Neural progenitor cell (in vitro differentiated cells): ENCODE measurements around the gene XRCC3. TPM values are rescaled to one million over a fixed set of nuclear protein-coding genes. Genes with fewer than 3 reads are reported as not detected.

Source experiments
- DNase-seq: peaks from one replicate; pipeline ENCODE4 v3.0.0-alpha.2; 2016; ENCODE audit warnings: low spot score
- H2AFZ ChIP-seq: fragments of 200-600 bp; sonication (generic); replicated peaks from 2 replicates; pipeline ENCODE4 v1.6.1; 2016; ENCODE audit warnings: antibody characterized with exemption
- H3F3A ChIP-seq: fragments of 200-600 bp; sonication (generic); 2 replicates; pipeline ENCODE4 v1.6.1; 2016; ENCODE audit warnings: antibody characterized with exemption, low read depth
- H3K27ac ChIP-seq: fragments of 200-600 bp; sonication (generic); 2 replicates; pipeline ENCODE4 v1.5.1; 2016; ENCODE audit warnings: mild to moderate bottlenecking
- H3K27me3 ChIP-seq: fragments of 200-600 bp; sonication (generic); 2 replicates; pipeline ENCODE4 v1.6.1; 2016; ENCODE audit warnings: mild to moderate bottlenecking, moderate library complexity
- H3K36me3 ChIP-seq: fragments of 200-600 bp; sonication (generic); 2 replicates; pipeline ENCODE4 v1.5.1; 2016
- H3K4me1 ChIP-seq: fragments of 200-600 bp; sonication (generic); 2 replicates; pipeline ENCODE4 v1.6.1; 2016; ENCODE audit warnings: mixed run types
- H3K4me2 ChIP-seq: fragments of 200-600 bp; sonication (generic); 2 replicates; pipeline ENCODE4 v1.6.1; 2016
- H3K4me3 ChIP-seq: fragments of 200-600 bp; sonication (generic); 2 replicates; pipeline ENCODE4 v1.5.1; 2016
- H3K79me2 ChIP-seq: fragments of 200-600 bp; sonication (generic); 2 replicates; pipeline ENCODE4 v1.6.1; 2016; ENCODE audit warnings: low read depth
- H3K9ac ChIP-seq: fragments of 200-600 bp; sonication (generic); 2 replicates; pipeline ENCODE4 v1.6.1; 2016
- H3K9me3 ChIP-seq: fragments of 200-600 bp; sonication (generic); 2 replicates; pipeline ENCODE4 v1.5.1; 2016; ENCODE audit warnings: low read depth
- H4K20me1 ChIP-seq: fragments of 200-600 bp; sonication (generic); 2 replicates; pipeline ENCODE4 v1.6.1; 2016; ENCODE audit warnings: low read depth
- H3K27ac Mint-ChIP-seq: 3 replicates; pipeline ENCODE4 v1.8.0; 2021; ENCODE audit warnings: mixed read lengths
- H3K27me3 Mint-ChIP-seq: 2 replicates; pipeline ENCODE4 v1.8.0; 2022; ENCODE audit warnings: low read depth, mild to moderate bottlenecking, inconsistent platforms, moderate library complexity, mixed read lengths; ENCODE audit not compliant: insufficient read depth
- H3K36me3 Mint-ChIP-seq: 3 replicates; pipeline ENCODE4 v1.8.0; 2021; ENCODE audit warnings: mixed read lengths
- H3K4me1 Mint-ChIP-seq: 3 replicates; pipeline ENCODE4 v1.8.0; 2021; ENCODE audit warnings: mixed read lengths
- H3K4me3 Mint-ChIP-seq: 3 replicates; pipeline ENCODE4 v1.8.0; 2021; ENCODE audit warnings: mild to moderate bottlenecking, moderate library complexity, mixed read lengths
- H3K9me3 Mint-ChIP-seq: 3 replicates; pipeline ENCODE4 v1.8.0; 2020; ENCODE audit warnings: mixed read lengths
- EZH2 ChIP-seq: fragments of 200-600 bp; sonication (generic); IDR thresholded peaks from 2 replicates; pipeline ENCODE4 v1.6.1; 2017; ENCODE audit warnings: antibody characterized with exemption, mild to moderate bottlenecking, moderate library complexity
- EZH2phosphoT487 ChIP-seq: fragments of 200-600 bp; sonication (generic); IDR thresholded peaks from 2 replicates; pipeline ENCODE4 v1.6.1; 2017; ENCODE audit warnings: antibody characterized with exemption
- total RNA-seq: library from RNA; depleted of rRNA; stranded (reverse); fragments of >200 nt; gene quantifications from 2 replicates; pipeline ENCODE4 v1.2.3, GENCODE V29; 2015; ENCODE audit warnings: low replicate concordance
- TF ChIP-seq, protein P1 (sequence below): fragments of 200-600 bp; sonication (generic); IDR thresholded peaks from 2 replicates; pipeline ENCODE4 v1.5.1; 2017; ENCODE audit warnings: antibody characterized with exemption, mild to moderate bottlenecking

The XRCC3 gene
- total RNA-seq, 1 donor from 2014 or later, result 59.7 TPM

GRCh38 chr14:103762036-103762435 is 46.8 kb upstream of the XRCC3 start:
- DNase-seq, result no peak
- Mint-ChIP-seq H3K27me3 (no peaks in the 10 kb centered on the region), H3K27ac (no peak overlapping the region), H3K4me3 (no peak overlapping the region), H3K4me1 (peaks cover 22% of the 10 kb centered on the region), H3K36me3 (peaks cover 3% of the 10 kb centered on the region), H3K9me3 (peaks cover 4% of the 10 kb centered on the region)
- Histone ChIP-seq H3K4me1 (peaks cover 5% of the 10 kb centered on the region), H3K4me3 (no peak overlapping the region), H3K27me3 (no peaks in the 10 kb centered on the region), H3F3A (no peaks in the 10 kb centered on the region), H2AFZ (no peak overlapping the region), H3K27ac (no peak overlapping the region), H4K20me1 (no peaks in the 10 kb centered on the region), H3K9me3 (no peaks in the 10 kb centered on the region), H3K36me3 (no peaks in the 10 kb centered on the region), H3K9ac (no peak overlapping the region), H3K4me2 (no peak overlapping the region), H3K79me2 (no peaks in the 10 kb centered on the region)
- TF ChIP-seq EZH2phosphoT487, result no peak

DNA sequence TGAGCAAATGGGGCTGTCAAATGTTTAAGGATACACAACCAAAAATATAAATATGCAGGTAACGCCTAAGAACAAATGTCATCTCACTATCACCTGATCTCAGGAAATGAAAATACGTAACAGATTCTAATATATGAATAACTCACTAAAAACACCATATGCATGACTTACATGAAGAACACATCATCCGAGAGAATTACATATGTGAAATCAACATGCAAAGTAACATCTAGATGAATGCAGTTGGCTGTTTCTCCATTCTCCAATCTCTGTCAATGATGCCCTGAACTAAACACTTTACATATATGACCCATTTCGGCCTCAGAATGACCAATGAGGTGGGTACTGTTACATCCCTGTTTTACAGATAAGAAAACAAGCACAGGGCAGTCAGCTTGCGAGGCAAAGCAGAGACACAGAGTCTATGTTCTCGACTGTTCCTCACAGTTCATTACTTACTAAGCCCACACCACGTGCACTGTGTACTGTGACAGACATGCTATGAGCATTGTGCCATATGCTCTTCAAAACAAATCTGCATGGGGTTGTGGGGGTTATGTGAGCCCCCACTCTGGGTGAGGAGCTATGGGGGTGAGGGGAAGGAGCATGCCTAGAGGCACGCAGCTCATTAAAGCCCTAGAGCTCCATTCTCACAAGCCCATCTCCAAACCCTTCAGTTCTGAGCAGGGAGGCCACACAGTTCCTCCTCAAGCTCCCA is 43.0 kb upstream of the XRCC3 start:
- no peak overlapping the region for H3K4me3 Mint-ChIP-seq
- H3K4me1 Mint-ChIP-seq, result peaks cover 19% of the 10 kb centered on the region
- H3K36me3 Mint-ChIP-seq, result no peaks in the 10 kb centered on the region
- H3K27me3 Mint-ChIP-seq, result peaks cover 2% of the 10 kb centered on the region
- Histone ChIP-seq H3K27ac (no peak overlapping the region), H3K36me3 (no peaks in the 10 kb centered on the region), H2AFZ (no peak overlapping the region), H3K9me3 (no peaks in the 10 kb centered on the region), H4K20me1 (no peaks in the 10 kb centered on the region), H3F3A (no peaks in the 10 kb centered on the region), H3K9ac (no peak overlapping the region), H3K4me2 (no peak overlapping the region), H3K27me3 (no peaks in the 10 kb centered on the region), H3K79me2 (no peaks in the 10 kb centered on the region), H3K4me3 (no peak overlapping the region), H3K4me1 (peaks cover 5% of the 10 kb centered on the region)
- no peak for DNase-seq
- H3K9me3 Mint-ChIP-seq, result no peaks in the 10 kb centered on the region
- no peak overlapping the region for H3K27ac Mint-ChIP-seq
- TF ChIP-seq EZH2 (no peak), EZH2phosphoT487 (no peak)
- TF ChIP-seq, protein P1, sequence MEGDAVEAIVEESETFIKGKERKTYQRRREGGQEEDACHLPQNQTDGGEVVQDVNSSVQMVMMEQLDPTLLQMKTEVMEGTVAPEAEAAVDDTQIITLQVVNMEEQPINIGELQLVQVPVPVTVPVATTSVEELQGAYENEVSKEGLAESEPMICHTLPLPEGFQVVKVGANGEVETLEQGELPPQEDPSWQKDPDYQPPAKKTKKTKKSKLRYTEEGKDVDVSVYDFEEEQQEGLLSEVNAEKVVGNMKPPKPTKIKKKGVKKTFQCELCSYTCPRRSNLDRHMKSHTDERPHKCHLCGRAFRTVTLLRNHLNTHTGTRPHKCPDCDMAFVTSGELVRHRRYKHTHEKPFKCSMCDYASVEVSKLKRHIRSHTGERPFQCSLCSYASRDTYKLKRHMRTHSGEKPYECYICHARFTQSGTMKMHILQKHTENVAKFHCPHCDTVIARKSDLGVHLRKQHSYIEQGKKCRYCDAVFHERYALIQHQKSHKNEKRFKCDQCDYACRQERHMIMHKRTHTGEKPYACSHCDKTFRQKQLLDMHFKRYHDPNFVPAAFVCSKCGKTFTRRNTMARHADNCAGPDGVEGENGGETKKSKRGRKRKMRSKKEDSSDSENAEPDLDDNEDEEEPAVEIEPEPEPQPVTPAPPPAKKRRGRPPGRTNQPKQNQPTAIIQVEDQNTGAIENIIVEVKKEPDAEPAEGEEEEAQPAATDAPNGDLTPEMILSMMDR, result no peak

DNA sequence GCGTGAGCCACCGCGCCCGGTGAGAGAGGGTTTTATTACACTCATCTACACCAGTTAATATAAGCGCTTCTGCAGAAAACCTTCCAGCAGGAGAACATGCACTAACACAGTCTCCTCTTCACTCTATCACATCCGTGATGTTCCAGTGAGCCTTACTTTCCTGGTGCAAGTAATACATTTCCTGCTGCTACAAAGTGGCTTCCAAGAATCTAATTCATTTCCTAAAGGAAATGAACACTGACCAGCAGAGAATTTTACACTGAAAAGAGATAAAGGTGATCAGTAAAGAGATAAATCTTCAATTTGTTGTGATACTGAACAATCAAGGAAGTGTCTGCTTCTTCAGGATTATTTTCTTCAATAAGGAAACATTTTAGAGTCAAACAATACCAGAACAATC is 39.8 kb upstream of the XRCC3 start:
- no peak for DNase-seq
- H2AFZ ChIP-seq, result no peak overlapping the region
- no peak for TF ChIP-seq EZH2phosphoT487
- TF ChIP-seq EZH2, result no peak
- TF ChIP-seq, protein P1, result no peak
- H3K9me3 Mint-ChIP-seq, result no peaks in the 10 kb centered on the region
- no peak overlapping the region for H3K4me3 Mint-ChIP-seq
- H3K27ac ChIP-seq, result no peak overlapping the region
- H3K9ac ChIP-seq, result no peak overlapping the region
- peaks cover 2% of the 10 kb centered on the region for H3K27me3 Mint-ChIP-seq
- H3K79me2 ChIP-seq, result no peaks in the 10 kb centered on the region
- no peak overlapping the region for H3K4me3 ChIP-seq
- no peak overlapping the region for H3K4me2 ChIP-seq
- no peaks in the 10 kb centered on the region for H3K4me1 ChIP-seq
- no peaks in the 10 kb centered on the region for H3F3A ChIP-seq
- H3K27me3 ChIP-seq, result no peaks in the 10 kb centered on the region
- peaks cover 8% of the 10 kb centered on the region for H3K4me1 Mint-ChIP-seq
- no peak overlapping the region for H3K27ac Mint-ChIP-seq
- H3K36me3 ChIP-seq, result no peaks in the 10 kb centered on the region
- H3K36me3 Mint-ChIP-seq, result no peaks in the 10 kb centered on the region
- no peaks in the 10 kb centered on the region for H3K9me3 ChIP-seq
- no peaks in the 10 kb centered on the region for H4K20me1 ChIP-seq

GRCh38 chr14:103753774-103754173 is 38.5 kb upstream of the XRCC3 start:
- peaks cover 2% of the 10 kb centered on the region for H3K27me3 Mint-ChIP-seq
- H3K4me1 Mint-ChIP-seq, result peaks cover 8% of the 10 kb centered on the region
- Histone ChIP-seq H3K4me1 (no peaks in the 10 kb centered on the region), H4K20me1 (no peaks in the 10 kb centered on the region), H3K9me3 (no peaks in the 10 kb centered on the region), H3K36me3 (no peaks in the 10 kb centered on the region), H2AFZ (no peak overlapping the region), H3K79me2 (no peaks in the 10 kb centered on the region), H3K4me3 (no peak overlapping the region), H3K27ac (no peak overlapping the region), H3F3A (no peaks in the 10 kb centered on the region), H3K4me2 (no peak overlapping the region), H3K27me3 (no peaks in the 10 kb centered on the region), H3K9ac (no peak overlapping the region)
- no peaks in the 10 kb centered on the region for H3K36me3 Mint-ChIP-seq
- no peak for DNase-seq
- TF ChIP-seq, protein P1, result no peak
- no peak for TF ChIP-seq EZH2phosphoT487
- no peak for TF ChIP-seq EZH2
- no peaks in the 10 kb centered on the region for H3K9me3 Mint-ChIP-seq
- H3K4me3 Mint-ChIP-seq, result no peak overlapping the region
- H3K27ac Mint-ChIP-seq, result no peak overlapping the region
